ENCODE measurements around the gene BRD2.

DNA sequence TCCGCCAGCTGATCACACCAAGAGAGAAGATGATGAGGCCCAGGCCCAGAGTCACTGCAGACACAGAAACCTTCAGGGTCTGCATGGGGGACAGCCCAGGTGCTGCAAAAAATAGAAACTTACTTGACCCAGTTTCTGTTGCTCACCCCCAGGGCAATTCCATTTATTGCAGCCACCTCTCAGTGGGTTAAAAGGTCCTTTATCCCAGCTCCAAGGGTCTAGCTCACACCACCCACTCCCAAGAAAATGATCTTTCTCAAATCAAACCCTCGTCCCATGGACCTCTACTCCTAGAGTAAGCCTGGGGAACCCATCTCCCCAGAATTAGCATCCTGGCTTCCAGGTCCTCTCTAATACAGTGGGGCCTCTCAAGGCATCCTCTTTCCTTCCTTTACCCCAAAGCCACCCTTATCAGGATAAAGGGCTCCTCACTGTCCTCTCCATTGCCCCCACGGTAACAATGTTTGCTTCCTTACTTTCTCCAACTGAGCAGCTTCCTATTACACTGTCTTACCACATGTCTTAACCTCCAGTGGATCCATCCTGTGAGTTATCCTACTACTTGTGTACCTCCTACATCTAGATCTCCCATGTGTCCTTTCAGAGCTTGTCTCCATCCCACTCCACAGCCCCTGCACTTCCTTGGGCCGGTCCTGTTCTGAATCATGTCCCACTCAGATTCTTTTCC is 32.7 kb upstream of the BRD2 start:
- TF ChIP-seq, protein P1, sequence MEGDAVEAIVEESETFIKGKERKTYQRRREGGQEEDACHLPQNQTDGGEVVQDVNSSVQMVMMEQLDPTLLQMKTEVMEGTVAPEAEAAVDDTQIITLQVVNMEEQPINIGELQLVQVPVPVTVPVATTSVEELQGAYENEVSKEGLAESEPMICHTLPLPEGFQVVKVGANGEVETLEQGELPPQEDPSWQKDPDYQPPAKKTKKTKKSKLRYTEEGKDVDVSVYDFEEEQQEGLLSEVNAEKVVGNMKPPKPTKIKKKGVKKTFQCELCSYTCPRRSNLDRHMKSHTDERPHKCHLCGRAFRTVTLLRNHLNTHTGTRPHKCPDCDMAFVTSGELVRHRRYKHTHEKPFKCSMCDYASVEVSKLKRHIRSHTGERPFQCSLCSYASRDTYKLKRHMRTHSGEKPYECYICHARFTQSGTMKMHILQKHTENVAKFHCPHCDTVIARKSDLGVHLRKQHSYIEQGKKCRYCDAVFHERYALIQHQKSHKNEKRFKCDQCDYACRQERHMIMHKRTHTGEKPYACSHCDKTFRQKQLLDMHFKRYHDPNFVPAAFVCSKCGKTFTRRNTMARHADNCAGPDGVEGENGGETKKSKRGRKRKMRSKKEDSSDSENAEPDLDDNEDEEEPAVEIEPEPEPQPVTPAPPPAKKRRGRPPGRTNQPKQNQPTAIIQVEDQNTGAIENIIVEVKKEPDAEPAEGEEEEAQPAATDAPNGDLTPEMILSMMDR (IDR thresholded peaks at IDR 0.05): no peak
- TF ChIP-seq POLR2A (IDR thresholded peaks at IDR 0.05): no peak

All from body of pancreas (tissue), 4 donors.